ENCODE measurements around the gene TBATA.

DNA sequence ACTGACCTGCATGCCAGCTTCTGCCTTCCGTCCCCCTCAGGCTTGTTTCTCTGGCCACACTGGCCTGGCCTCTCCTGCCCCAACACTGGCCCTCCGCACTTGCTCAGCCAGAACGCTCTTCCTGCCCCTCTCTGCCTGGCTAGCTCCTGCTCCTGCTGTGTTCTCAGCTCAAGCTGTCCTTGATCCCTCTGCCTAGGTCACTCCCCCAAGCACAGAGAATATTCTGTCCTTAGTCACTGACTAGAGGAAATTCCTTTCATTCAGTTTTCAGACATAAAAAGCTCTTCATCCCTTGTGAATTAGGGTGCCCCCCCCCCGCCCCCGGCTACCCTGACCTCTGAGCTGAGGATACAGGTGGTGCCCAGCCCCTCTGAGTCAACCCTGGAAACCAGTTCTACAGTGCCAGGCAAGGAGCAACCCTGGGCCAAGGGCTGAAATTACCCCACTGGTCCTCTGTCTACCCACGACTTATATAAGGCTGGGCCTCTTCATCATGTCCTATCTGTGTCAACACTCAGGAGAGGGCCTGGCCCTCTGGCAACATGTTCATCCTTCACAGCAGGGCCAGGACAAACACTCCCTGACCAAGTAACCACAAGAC, 23.9 kb upstream of the TBATA start:
- TF ChIP-seq EZH2 (IDR thresholded peaks at IDR 0.05) (no peak), POLR2AphosphoS5 (IDR thresholded peaks at IDR 0.05; ENCODE audit: borderline replicate concordance, low read depth, low read length) (no peak)
